GM21526 (cell line): ENCODE data around the gene CCL27.

Source experiments
- ATAC-seq: cut with Tn5 transposase; IDR thresholded peaks from one replicate; pipeline ENCODE4 v1.9.1; 2021; ENCODE audit warnings: moderate library complexity; ENCODE audit not compliant: unreplicated experiment, low FRiP score

CCL27 gene

GRCh38 chr9:34628656-34629490 lies 33.6 kb downstream of the CCL27 start, which contains the start of gene ARID3C:
Gene ARID3C, minus strand, starts transcription at chr9:34629066. Its CDS starts 1,052 bp downstream, at chr9:34628014.
- peak; percentile 45 for ATAC-seq

DNA sequence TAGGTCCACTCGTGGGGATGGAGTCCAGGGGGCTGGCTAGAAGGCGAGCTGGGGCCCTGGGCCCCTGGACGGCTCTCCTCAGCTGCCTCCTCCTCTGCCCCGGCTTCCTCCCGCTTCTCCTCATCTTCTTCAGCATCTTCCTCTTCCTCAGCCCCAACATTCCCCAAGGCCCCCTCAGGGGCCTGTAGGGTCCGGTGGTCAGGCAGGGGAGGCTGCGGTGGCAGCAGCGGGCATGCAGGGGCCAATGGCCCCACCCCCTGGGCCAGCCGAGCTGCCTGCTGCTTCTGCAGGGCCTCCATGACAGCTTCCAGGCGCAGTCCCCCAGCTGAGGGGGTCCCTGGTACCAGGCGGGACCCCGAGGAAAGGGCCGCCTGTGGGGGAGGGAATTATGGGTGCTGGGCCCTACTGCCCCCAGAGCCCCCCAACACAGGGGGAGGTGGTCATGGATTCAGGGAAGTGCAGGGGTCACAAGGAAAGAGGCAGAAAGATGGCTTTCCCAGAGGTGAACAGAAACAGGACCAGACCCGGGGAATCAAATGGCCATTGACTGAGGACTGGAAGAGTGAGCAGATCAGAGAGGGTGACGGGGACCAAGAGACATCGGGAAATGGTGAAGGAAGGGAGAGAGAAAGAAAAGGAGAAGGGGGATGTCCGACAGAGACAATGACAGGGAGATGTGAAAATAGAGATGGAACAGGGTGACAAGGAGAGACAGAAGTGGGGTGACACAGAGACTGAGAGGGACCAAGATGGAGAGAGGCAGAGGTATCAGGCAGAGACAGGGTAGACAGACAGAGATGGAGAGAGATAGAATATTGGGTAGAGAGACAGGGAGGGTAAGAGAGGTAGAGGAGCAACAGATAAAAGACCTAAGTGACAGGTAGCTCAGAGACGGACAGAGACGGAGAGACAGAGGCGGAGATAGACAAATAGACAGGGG lies 34.5 kb downstream of the CCL27 start:
- no peak for ATAC-seq

- no peak for ATAC-seq
Observed at GRCh38 chr9:34625186-34625486, 37.3 kb downstream of the CCL27 start.

- no peak for ATAC-seq
Observed at GRCh38 chr9:34624475-34625185, 37.8 kb downstream of the CCL27 start.

GRCh38 chr9:34623374-34624235 lies 38.9 kb downstream of the CCL27 start:
- ATAC-seq = no peak

GRCh38 chr9:34620061-34620994 lies 42.1 kb downstream of the CCL27 start, which contains the start of gene DCTN3:
Gene DCTN3, minus strand, starts transcription at chr9:34620495. Its CDS starts 31 bp downstream, at chr9:34620464.
- ATAC-seq = peak; percentile 94

DNA sequence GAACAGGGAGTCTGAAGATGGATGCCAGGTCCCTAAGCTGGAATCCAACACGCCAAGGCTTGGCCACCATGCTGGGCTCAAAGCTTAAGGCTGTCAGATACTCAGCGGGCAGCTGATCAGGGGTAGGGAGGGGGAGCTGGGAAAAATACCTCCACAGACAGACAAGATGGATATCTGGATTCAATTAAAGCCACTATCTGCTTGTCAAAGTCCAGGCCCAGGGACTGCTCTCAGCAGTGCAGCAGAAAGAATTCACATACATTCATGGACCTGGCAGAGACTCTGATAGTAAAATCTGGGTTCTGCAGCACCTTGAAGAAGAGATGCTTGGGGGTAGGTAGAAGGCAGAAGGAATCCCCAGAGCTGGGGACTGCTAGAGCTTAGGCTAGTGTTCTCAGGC lies 47.3 kb downstream of the CCL27 start:
- no peak for ATAC-seq

DNA sequence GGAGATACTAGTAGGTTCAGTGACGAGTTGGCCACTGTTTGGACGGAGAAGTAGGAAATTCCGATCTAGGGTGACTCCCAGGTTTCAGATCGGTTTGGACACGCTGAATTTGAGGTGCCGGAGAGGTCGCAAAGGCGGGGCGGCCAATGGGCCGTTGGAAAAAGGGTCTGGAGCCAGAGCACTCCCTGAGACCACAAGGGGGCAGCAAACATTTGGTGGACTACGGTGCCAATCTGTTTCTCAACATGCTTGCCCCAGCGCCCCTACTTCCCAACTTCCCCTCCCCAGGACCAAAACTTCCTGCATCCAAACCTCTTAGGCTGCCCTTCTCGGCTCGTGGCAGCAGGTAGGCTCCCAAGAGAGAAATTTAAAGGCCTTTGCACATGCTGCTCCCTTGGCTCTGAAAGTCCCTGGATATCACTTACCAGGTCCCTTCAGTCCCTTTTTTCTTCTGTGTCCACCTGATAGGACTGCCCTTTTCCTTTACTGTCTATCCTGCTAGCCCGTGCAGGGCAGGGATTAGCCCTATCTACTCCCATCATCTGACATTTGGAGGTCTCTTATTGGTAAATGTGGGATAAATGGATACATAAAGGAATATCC lies 49.6 kb downstream of the CCL27 start:
- ATAC-seq = no peak
